B cell (primary cell): ENCODE data around the gene XCL2. TPM values are rescaled to one million over a fixed set of nuclear protein-coding genes. Genes with fewer than 3 reads are reported as not detected.

Experiments
- ATAC-seq: fragments of 200-7000 bp; cut with Tn5 transposase; one replicate; pipeline ENCODE4 v1.10.0; 2021; ENCODE audit warnings: low read depth, mild to moderate bottlenecking, moderate number of reproducible peaks, moderate library complexity
- CTCF ChIA-PET: fragments of 350-600 bp; sonication (Branson Sonifier 250); formaldehyde crosslinking; loops from one replicate; lab custom pipeline; 2021; ENCODE audit warnings: antibody characterized with exemption, inconsistent platforms; lab: Charles Lee
- POLR2A ChIA-PET: fragments of 350-600 bp; sonication (Branson Sonifier 250); formaldehyde crosslinking; loops from one replicate; lab custom pipeline; 2021; ENCODE audit warnings: antibody characterized with exemption; lab: Charles Lee
- DNase-seq: peaks from one replicate; pipeline ENCODE4 v3.0.0; 2013
- H2AFZ ChIP-seq: 2 replicates; pipeline ENCODE4 v1.6.1; 2012; ENCODE audit warnings: mild to moderate bottlenecking, low read depth, low read length; ENCODE audit not compliant: insufficient read depth, poor library complexity, severe bottlenecking
- H3K27ac ChIP-seq, 2 donors: 1 replicate in 1 of 2; 2 replicates in 1 of 2; pipeline ENCODE4 v1.5.1; 2012 to 2013; ENCODE audit warnings: low read length in 2 of 2, mild to moderate bottlenecking in 2 of 2, moderate library complexity in 1 of 2
- H3K27me3 ChIP-seq, 4 experiments: fragments of 200-600 bp in 1 of 4; sonication (generic) in 1 of 4; replicated peaks in 1 of 4; 1 replicate in 2 of 4; 2 replicates in 2 of 4; pipeline versions ENCODE4 v1.6.1 to v1.7.0; 2013 to 2016; ENCODE audit warnings: low read length in 3 of 4, mild to moderate bottlenecking in 2 of 4, mixed read lengths in 1 of 4, moderate library complexity in 1 of 4; ENCODE audit not compliant: insufficient read depth in 4 of 4, control insufficient read depth in 3 of 4; ENCODE audit errors: control extremely low read depth in 1 of 4
- H3K36me3 ChIP-seq, 2 experiments: replicated peaks in 1 of 2; 1 replicate in 1 of 2; 2 replicates in 1 of 2; pipeline versions ENCODE4 v1.6.1 to v1.7.1; 2013; ENCODE audit warnings: low read length in 1 of 2; ENCODE audit not compliant: insufficient read depth in 2 of 2, control insufficient read depth in 1 of 2; ENCODE audit errors: control extremely low read depth in 1 of 2, extremely low read depth in 1 of 2
- H3K4me1 ChIP-seq, 2 donors: fragments of 200-600 bp in 1 of 2; sonication (generic) in 1 of 2; 1 replicate in 1 of 2; 2 replicates in 1 of 2; pipeline versions ENCODE4 v1.5.1 to v1.6.1; 2013 to 2017; ENCODE audit warnings: low read length in 2 of 2; ENCODE audit not compliant: control insufficient read depth in 2 of 2, insufficient read depth in 2 of 2
- H3K4me2 ChIP-seq: replicated peaks from 2 replicates; pipeline ENCODE3; 2012; ENCODE audit warnings: mild to moderate bottlenecking, low read depth, low read length; ENCODE audit not compliant: poor library complexity, severe bottlenecking
- H3K4me3 ChIP-seq, 5 experiments: fragments of 200-600 bp in 1 of 5; sonication (generic) in 1 of 5; 1 replicate in 3 of 5; 2 replicates in 2 of 5; pipeline versions ENCODE4 v1.5.1 to v1.7.0; 2011 to 2016; ENCODE audit warnings: low read length in 4 of 5, mild to moderate bottlenecking in 4 of 5, low read depth in 2 of 5, control low read depth in 1 of 5, moderate library complexity in 1 of 5; ENCODE audit not compliant: insufficient read depth in 1 of 5; ENCODE audit errors: control extremely low read depth in 1 of 5, extremely low read depth in 1 of 5
- H3K79me2 ChIP-seq: fragments of 200-600 bp; sonication (generic); one replicate; pipeline ENCODE4 v1.6.0; 2016; ENCODE audit warnings: low read length; ENCODE audit not compliant: control insufficient read depth, insufficient read depth
- H3K9ac ChIP-seq: fragments of 200-600 bp; sonication (generic); 2 replicates; pipeline ENCODE4 v1.6.1; 2017; ENCODE audit warnings: mild to moderate bottlenecking, low read length, moderate library complexity
- H3K9me3 ChIP-seq, 3 donors: one replicate each; pipeline versions ENCODE4 v1.6.1 to v1.7.1; 2013; ENCODE audit warnings: low read length in 2 of 3; ENCODE audit not compliant: control insufficient read depth in 2 of 3, insufficient read depth in 1 of 3; ENCODE audit errors: control extremely low read depth in 1 of 3
- H4K20me1 ChIP-seq: 2 replicates; pipeline ENCODE4 v1.6.0; 2012; ENCODE audit warnings: mild to moderate bottlenecking, low read length; ENCODE audit not compliant: insufficient read depth, control insufficient read depth, poor library complexity, severe bottlenecking
- H3K27ac Mint-ChIP-seq: one replicate; pipeline ENCODE4 v1.8.0; 2021; ENCODE audit warnings: mixed read lengths
- H3K27me3 Mint-ChIP-seq: one replicate; pipeline ENCODE4 v1.8.0; 2021; ENCODE audit warnings: mixed read lengths
- H3K4me1 Mint-ChIP-seq: one replicate; pipeline ENCODE4 v1.8.0; 2021; ENCODE audit warnings: mixed read lengths
- H3K4me3 Mint-ChIP-seq: one replicate; pipeline ENCODE4 v1.8.0; 2021; ENCODE audit warnings: mixed read lengths
- H3K9me3 Mint-ChIP-seq: one replicate; pipeline ENCODE4 v1.8.0; 2022; ENCODE audit warnings: mixed read lengths; ENCODE audit not compliant: insufficient read depth
- CTCF ChIP-seq: fragments of 200-600 bp; IDR thresholded peaks from one replicate; pipeline ENCODE4 v1.8.0; 2022; ENCODE audit warnings: antibody characterized with exemption, mild to moderate bottlenecking
- EZH2 ChIP-seq: IDR thresholded peaks from 2 replicates; pipeline ENCODE4 v1.6.1; 2012; ENCODE audit warnings: borderline replicate concordance, low read depth, mild to moderate bottlenecking, moderate library complexity, low read length; ENCODE audit not compliant: insufficient read depth, poor library complexity, severe bottlenecking
- WGBS: methylation state at CpG from one replicate; pipeline ENCODE4 v1.1.5; 2013; ENCODE audit warnings: missing lambda C conversion rate; ENCODE audit not compliant: insufficient coverage; 5-methylcytosine and 5-hydroxymethylcytosine counted together
- intact Hi-C: fragments of 100-400 bp; cut with micrococcal nuclease; formaldehyde crosslinking; loops from one replicate; pipeline ENCODE4 v1.10.0; 2022
- polyA plus RNA-seq: library from polyadenylated mRNA; depleted of rRNA; stranded (reverse); fragments of >200 nt; gene quantifications from 2 replicates; pipeline ENCODE4 v1.2.3, GENCODE V29; 2012
- total RNA-seq, 2 donors: library from RNA; stranded (reverse); fragments of 120-200 nt in 1 of 2; gene quantifications; 1 replicate in 1 of 2; 2 replicates in 1 of 2; pipeline versions ENCODE4 v1.2.3 to v1.2.4, GENCODE V29; 2013 to 2022

The XCL2 gene
- total and polyA plus RNA-seq, 2 donors (not counting 1 experiment from before 2014, with no cell fraction given) = 1.5 TPM; not detected in 1

GRCh38 chr1:168512864-168513595 is 30.8 kb downstream of the XCL2 start:
- DNase-seq = no peak
- Mint-ChIP-seq H3K27ac (no peak overlapping the region), H3K9me3 (no peaks in the 10 kb centered on the region), H3K27me3 (peaks cover 6% of the 10 kb centered on the region), H3K4me1 (no peaks in the 10 kb centered on the region), H3K4me3 (no peak overlapping the region)
- H3K79me2 ChIP-seq = no peaks in the 10 kb centered on the region
- no peak for ATAC-seq
- ChIA-PET CTCF (no interaction called here), POLR2A (no interaction called here)
- H3K4me3 ChIP-seq = no peak overlapping the region
- H3K27me3 ChIP-seq = no peaks in the 10 kb centered on the region
- no peaks in the 10 kb centered on the region for H3K36me3 ChIP-seq
- intact Hi-C loops = no loop called here
- TF ChIP-seq EZH2 (no peak), CTCF (no peak)
- no peaks in the 10 kb centered on the region for H3K9me3 ChIP-seq
- H3K27ac ChIP-seq = no peak overlapping the region
- H3K4me2 ChIP-seq = no peak overlapping the region
- H2AFZ ChIP-seq = no peak overlapping the region
- no peak overlapping the region for H3K9ac ChIP-seq
- WGBS = 84% methylated on average over 13 of the region's 13 CpGs
- H4K20me1 ChIP-seq = no peaks in the 10 kb centered on the region
- no peaks in the 10 kb centered on the region for H3K4me1 ChIP-seq
